HepG2 (cell line): ENCODE measurements around the gene ZNF134. TPM values are rescaled to one million over a fixed set of nuclear protein-coding genes. Genes with fewer than 3 reads are reported as not detected.

ENCODE experiments used
- GATAD1 ChIP-seq: IDR thresholded peaks from 2 replicates; pipeline ENCODE4 v1.6.1; 2016; ENCODE audit warnings: missing genetic modification reagents, missing compliant biosample characterization
- HDAC2 ChIP-seq: sonication (generic); formaldehyde crosslinking; IDR thresholded peaks from 2 replicates; pipeline ENCODE4 v1.4.0; 2020; ENCODE audit warnings: missing genetic modification reagents
- LCORL ChIP-seq, 2 experiments: fragments of 450-650 bp in 1 of 2; sonication (generic) in 1 of 2; formaldehyde crosslinking in 1 of 2; IDR thresholded peaks; 2 replicates each; pipeline versions ENCODE4 v1.5.0 to v1.6.1; 2017 to 2020; ENCODE audit warnings: antibody characterized with exemption in 1 of 2, missing genetic modification reagents in 1 of 2
- REPIN1 ChIP-seq: sonication (generic); formaldehyde crosslinking; IDR thresholded peaks from 2 replicates; pipeline ENCODE4 v1.8.0; 2022; ENCODE audit warnings: missing genetic modification reagents, low read depth, mild to moderate bottlenecking, borderline replicate concordance
- SOX13 ChIP-seq, 3 experiments: fragments of 450-650 bp in 1 of 3; sonication (generic) in 1 of 3; formaldehyde crosslinking in 1 of 3; IDR thresholded peaks in 2 of 3; conservative IDR thresholded peaks in 1 of 3; 2 replicates each; pipeline versions ENCODE4 v1.5.0 to v1.6.1; 2016 to 2020; ENCODE audit warnings: antibody characterized with exemption in 1 of 3, mild to moderate bottlenecking in 1 of 3, missing compliant biosample characterization in 1 of 3, missing genetic modification reagents in 1 of 3, moderate library complexity in 1 of 3
- SP2 ChIP-seq: sonication (generic); formaldehyde crosslinking; IDR thresholded peaks from 2 replicates; pipeline ENCODE4 v1.5.1; 2020; ENCODE audit warnings: mild to moderate bottlenecking, missing genetic modification reagents
- WIZ ChIP-seq: sonication (generic); formaldehyde crosslinking; IDR thresholded peaks from 2 replicates; pipeline ENCODE4 v1.5.1; 2020; ENCODE audit warnings: mild to moderate bottlenecking, missing genetic modification reagents
- XBP1 ChIP-seq: sonication (generic); formaldehyde crosslinking; IDR thresholded peaks from 2 replicates; pipeline ENCODE4 v1.5.0; 2020; ENCODE audit warnings: missing genetic modification reagents
- YEATS2 ChIP-seq: sonication (generic); formaldehyde crosslinking; IDR thresholded peaks from 2 replicates; pipeline ENCODE4 v1.4.0; 2020; ENCODE audit warnings: missing genetic modification reagents, borderline replicate concordance
- ZMAT3 ChIP-seq: sonication (generic); formaldehyde crosslinking; conservative IDR thresholded peaks from 2 replicates; pipeline ENCODE4 v1.7.0; 2021; ENCODE audit warnings: missing genetic modification reagents
- ZNF253 ChIP-seq: sonication (generic); formaldehyde crosslinking; IDR thresholded peaks from 2 replicates; pipeline ENCODE4 v1.8.0; 2022; ENCODE audit warnings: mild to moderate bottlenecking, missing genetic modification reagents, borderline replicate concordance
- ZNF337 ChIP-seq: sonication (generic); formaldehyde crosslinking; IDR thresholded peaks from 2 replicates; pipeline ENCODE4 v1.5.1; 2020; ENCODE audit warnings: missing genetic modification reagents, low read depth, mild to moderate bottlenecking, borderline replicate concordance
- ZNF44 ChIP-seq: sonication (generic); formaldehyde crosslinking; IDR thresholded peaks from 2 replicates; pipeline ENCODE4 v1.5.1; 2020; ENCODE audit warnings: mild to moderate bottlenecking, missing genetic modification reagents
- ZSCAN21 ChIP-seq: sonication (generic); formaldehyde crosslinking; IDR thresholded peaks from 2 replicates; pipeline ENCODE4 v1.8.0; 2022; ENCODE audit warnings: mild to moderate bottlenecking, missing genetic modification reagents, moderate library complexity, borderline replicate concordance
- polyA plus RNA-seq, 8 experiments: library from polyadenylated mRNA; depleted of rRNA in 3 of 8; stranded (reverse) in 7 of 8; unstranded in 1 of 8; fragments of >200 nt; fragmentation: Illumina TruSeq in 4 of 8; extraction: Trizol in 4 of 8; gene quantifications; 2 replicates each; pipeline versions ENCODE4 v1.2.1 to v1.2.3, GENCODE V29; 2011 to 2016; ENCODE audit warnings: low read depth in 4 of 8, missing spikeins in 1 of 8, mixed read lengths in 1 of 8; ENCODE audit not compliant: insufficient read depth in 1 of 8
- total RNA-seq, 5 experiments: library from RNA; depleted of rRNA; stranded (reverse); fragments of >200 nt; fragmentation: Illumina TruSeq; extraction: Trizol; gene quantifications; 2 replicates each; pipeline ENCODE4 v1.2.3, GENCODE V29; 2016; ENCODE audit warnings: low read depth in 1 of 5
- TF ChIP-seq, protein P1 (sequence below): sonication (generic); formaldehyde crosslinking; conservative IDR thresholded peaks from 2 replicates; pipeline ENCODE4 v1.4.0; 2020; ENCODE audit warnings: missing genetic modification reagents
- TF ChIP-seq, protein P2 (sequence below): sonication (generic); formaldehyde crosslinking; IDR thresholded peaks from 2 replicates; pipeline ENCODE4 v1.4.0; 2020; ENCODE audit warnings: mild to moderate bottlenecking, missing genetic modification reagents, borderline replicate concordance
- TF ChIP-seq, protein P3 (sequence below): sonication (generic); formaldehyde crosslinking; IDR thresholded peaks from 2 replicates; pipeline ENCODE4 v1.4.0; 2020; ENCODE audit warnings: missing genetic modification reagents
- TF ChIP-seq, protein P4 (sequence below): sonication (generic); formaldehyde crosslinking; IDR thresholded peaks from 2 replicates; pipeline ENCODE4 v1.8.1; 2023; ENCODE audit warnings: mild to moderate bottlenecking, missing genetic modification reagents

ZNF134 gene
- total and polyA plus RNA-seq, 2 of the 13 experiments (the other 11 are each of a cell fraction or from before 2014, with no cell fraction given) = 6.8 to 17.1 TPM

DNA sequence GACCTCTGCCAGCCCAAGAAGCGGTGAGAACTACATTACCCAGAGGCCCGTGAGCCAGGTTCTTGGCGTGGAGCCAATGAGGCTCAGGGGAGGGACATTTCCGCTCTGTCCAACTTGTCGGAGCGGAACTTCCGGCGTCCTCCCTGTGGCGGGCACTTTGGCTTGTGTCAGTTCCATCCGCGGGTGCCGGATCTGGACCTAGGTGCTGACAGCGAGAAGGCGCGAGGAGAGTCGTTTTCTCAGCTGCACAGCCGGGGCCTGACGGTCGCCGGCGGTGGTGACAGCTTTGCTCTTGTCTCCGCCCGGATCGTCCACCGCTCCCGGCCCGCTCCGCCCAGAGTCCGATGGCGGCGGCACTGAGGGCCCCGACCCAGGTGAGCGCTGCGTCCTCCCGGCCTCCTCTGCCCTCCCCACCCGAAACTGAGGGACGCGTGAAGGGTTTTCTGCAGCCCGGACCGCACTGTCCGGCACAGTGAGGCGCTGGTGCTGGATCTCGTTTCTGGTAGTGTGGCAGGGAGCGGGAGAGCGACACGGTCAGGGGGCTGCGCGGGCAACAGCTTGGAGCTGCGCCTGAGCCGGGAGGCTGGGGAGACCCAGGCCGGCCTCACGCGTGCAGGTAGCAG is 14.2 kb upstream of the ZNF134 start, which contains the start of gene ZNF530 (continued):
- TF ChIP-seq YEATS2 (CRISPR knock-in tag) = peak; percentile 84; the same call in 1 of the 2 replicates
- TF ChIP-seq XBP1 (CRISPR knock-in tag) = no peak
- peak; percentile 44; the same call in 1 of the 2 replicates for TF ChIP-seq ZNF253 (CRISPR knock-in tag)
- TF ChIP-seq SOX13 (IDR thresholded peaks at IDR 0.05) = no peak
- no peak for TF ChIP-seq SOX13 (CRISPR knock-in tag; conservative IDR thresholded peaks at IDR 0.05 in 1 of 2, IDR thresholded peaks at IDR 0.05 in 1 of 2)
- TF ChIP-seq, protein P1, sequence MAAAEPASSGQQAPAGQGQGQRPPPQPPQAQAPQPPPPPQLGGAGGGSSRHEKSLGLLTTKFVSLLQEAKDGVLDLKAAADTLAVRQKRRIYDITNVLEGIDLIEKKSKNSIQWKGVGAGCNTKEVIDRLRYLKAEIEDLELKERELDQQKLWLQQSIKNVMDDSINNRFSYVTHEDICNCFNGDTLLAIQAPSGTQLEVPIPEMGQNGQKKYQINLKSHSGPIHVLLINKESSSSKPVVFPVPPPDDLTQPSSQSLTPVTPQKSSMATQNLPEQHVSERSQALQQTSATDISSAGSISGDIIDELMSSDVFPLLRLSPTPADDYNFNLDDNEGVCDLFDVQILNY = peak; percentile 87
- TF ChIP-seq, protein P2, sequence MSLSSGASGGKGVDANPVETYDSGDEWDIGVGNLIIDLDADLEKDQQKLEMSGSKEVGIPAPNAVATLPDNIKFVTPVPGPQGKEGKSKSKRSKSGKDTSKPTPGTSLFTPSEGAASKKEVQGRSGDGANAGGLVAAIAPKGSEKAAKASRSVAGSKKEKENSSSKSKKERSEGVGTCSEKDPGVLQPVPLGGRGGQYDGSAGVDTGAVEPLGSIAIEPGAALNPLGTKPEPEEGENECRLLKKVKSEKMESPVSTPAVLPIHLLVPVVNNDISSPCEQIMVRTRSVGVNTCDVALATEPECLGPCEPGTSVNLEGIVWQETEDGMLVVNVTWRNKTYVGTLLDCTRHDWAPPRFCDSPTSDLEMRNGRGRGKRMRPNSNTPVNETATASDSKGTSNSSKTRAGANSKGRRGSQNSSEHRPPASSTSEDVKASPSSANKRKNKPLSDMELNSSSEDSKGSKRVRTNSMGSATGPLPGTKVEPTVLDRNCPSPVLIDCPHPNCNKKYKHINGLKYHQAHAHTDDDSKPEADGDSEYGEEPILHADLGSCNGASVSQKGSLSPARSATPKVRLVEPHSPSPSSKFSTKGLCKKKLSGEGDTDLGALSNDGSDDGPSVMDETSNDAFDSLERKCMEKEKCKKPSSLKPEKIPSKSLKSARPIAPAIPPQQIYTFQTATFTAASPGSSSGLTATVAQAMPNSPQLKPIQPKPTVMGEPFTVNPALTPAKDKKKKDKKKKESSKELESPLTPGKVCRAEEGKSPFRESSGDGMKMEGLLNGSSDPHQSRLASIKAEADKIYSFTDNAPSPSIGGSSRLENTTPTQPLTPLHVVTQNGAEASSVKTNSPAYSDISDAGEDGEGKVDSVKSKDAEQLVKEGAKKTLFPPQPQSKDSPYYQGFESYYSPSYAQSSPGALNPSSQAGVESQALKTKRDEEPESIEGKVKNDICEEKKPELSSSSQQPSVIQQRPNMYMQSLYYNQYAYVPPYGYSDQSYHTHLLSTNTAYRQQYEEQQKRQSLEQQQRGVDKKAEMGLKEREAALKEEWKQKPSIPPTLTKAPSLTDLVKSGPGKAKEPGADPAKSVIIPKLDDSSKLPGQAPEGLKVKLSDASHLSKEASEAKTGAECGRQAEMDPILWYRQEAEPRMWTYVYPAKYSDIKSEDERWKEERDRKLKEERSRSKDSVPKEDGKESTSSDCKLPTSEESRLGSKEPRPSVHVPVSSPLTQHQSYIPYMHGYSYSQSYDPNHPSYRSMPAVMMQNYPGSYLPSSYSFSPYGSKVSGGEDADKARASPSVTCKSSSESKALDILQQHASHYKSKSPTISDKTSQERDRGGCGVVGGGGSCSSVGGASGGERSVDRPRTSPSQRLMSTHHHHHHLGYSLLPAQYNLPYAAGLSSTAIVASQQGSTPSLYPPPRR (CRISPR knock-in tag) = no peak
- TF ChIP-seq, protein P3, sequence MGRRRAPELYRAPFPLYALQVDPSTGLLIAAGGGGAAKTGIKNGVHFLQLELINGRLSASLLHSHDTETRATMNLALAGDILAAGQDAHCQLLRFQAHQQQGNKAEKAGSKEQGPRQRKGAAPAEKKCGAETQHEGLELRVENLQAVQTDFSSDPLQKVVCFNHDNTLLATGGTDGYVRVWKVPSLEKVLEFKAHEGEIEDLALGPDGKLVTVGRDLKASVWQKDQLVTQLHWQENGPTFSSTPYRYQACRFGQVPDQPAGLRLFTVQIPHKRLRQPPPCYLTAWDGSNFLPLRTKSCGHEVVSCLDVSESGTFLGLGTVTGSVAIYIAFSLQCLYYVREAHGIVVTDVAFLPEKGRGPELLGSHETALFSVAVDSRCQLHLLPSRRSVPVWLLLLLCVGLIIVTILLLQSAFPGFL = no peak
- peak; percentile 83 for TF ChIP-seq HDAC2 (CRISPR knock-in tag)
- TF ChIP-seq, protein P4, sequence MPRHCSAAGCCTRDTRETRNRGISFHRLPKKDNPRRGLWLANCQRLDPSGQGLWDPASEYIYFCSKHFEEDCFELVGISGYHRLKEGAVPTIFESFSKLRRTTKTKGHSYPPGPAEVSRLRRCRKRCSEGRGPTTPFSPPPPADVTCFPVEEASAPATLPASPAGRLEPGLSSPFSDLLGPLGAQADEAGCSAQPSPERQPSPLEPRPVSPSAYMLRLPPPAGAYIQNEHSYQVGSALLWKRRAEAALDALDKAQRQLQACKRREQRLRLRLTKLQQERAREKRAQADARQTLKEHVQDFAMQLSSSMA (CRISPR knock-in tag) = peak; percentile 41; the same call in 1 of the 2 replicates
- TF ChIP-seq ZNF337 = 0 out of 2 replicates have a peak, but pooled peaks have one; percentile 42
- TF ChIP-seq SP2 (CRISPR knock-in tag) = peak; percentile 86
- peak; percentile 90 for TF ChIP-seq LCORL (IDR thresholded peaks at IDR 0.05)
- TF ChIP-seq LCORL (CRISPR knock-in tag; IDR thresholded peaks at IDR 0.05) = no peak
- peak; percentile 64; the same call in 1 of the 2 replicates for TF ChIP-seq REPIN1 (CRISPR knock-in tag)
- TF ChIP-seq WIZ = no peak; the same call in 1 of the 2 replicates
- peak; percentile 97 for TF ChIP-seq GATAD1 (CRISPR knock-in tag)
- peak; percentile 70; the same call in 1 of the 2 replicates for TF ChIP-seq ZSCAN21 (CRISPR knock-in tag)
- TF ChIP-seq ZNF44 (CRISPR knock-in tag) = peak; percentile 74; the same call in 1 of the 2 replicates
- 0 out of 2 replicates have a peak, but pooled peaks have one; percentile 42 for TF ChIP-seq ZMAT3
